Endothelial cell of umbilical vein (primary cell): Measurements from ENCODE around the gene CXCL6. TPM values are rescaled to one million over a fixed set of nuclear protein-coding genes. Genes with fewer than 3 reads are reported as not detected.

ENCODE experiments used
- BruUV-seq: library from RNA; stranded (reverse); fragments of 400-500 nt; replicated peaks from 2 replicates; lab custom pipeline; 2021; lab: Mats Ljungman, UMichigan
- CTCF ChIA-PET: fragments of 300-600, 350-600 bp; sonication (Branson Sonifier 250); formaldehyde crosslinking; loops from one replicate; lab custom pipeline; 2021; ENCODE audit warnings: antibody characterized with exemption, inconsistent platforms; lab: Charles Lee
- POLR2A ChIA-PET: fragments of 300-600, 350-600 bp; sonication (Branson Sonifier 250); formaldehyde crosslinking; loops from one replicate; lab custom pipeline; 2021; ENCODE audit warnings: antibody characterized with exemption, inconsistent platforms; lab: Charles Lee
- DNase-seq: peaks from one replicate; pipeline ENCODE4 v3.0.0-alpha.2; 2011; ENCODE audit warnings: low read depth, low spot score
- FAIRE-seq: peaks from 2 replicates; lab custom pipeline; 2011; peaks lifted over from hg19 to GRCh38; lab: Jason Lieb, UNC
- H2AFZ ChIP-seq: 2 replicates; pipeline ENCODE4 v1.6.0; 2012; ENCODE audit warnings: low read depth, low read length, control low read depth, inconsistent platforms
- H3K27ac ChIP-seq: 2 replicates; pipeline ENCODE4 v1.5.1; 2011; ENCODE audit warnings: low read depth, mild to moderate bottlenecking, control low read depth, low read length, moderate library complexity; ENCODE audit not compliant: insufficient read depth
- H3K27me3 ChIP-seq, 2 experiments: 2 replicates each; pipeline versions ENCODE4 v1.6.0 to v1.6.1; 2011; ENCODE audit warnings: low read length in 2 of 2, mixed read lengths in 1 of 2; ENCODE audit not compliant: control insufficient read depth in 2 of 2, insufficient read depth in 2 of 2
- H3K36me3 ChIP-seq, 2 experiments: 2 replicates in 1 of 2; 3 replicates in 1 of 2; pipeline ENCODE4 v1.5.1; 2011; ENCODE audit warnings: low read length in 2 of 2, mild to moderate bottlenecking in 1 of 2, moderate library complexity in 1 of 2; ENCODE audit not compliant: control insufficient read depth in 2 of 2, insufficient read depth in 2 of 2; ENCODE audit errors: extremely low read depth in 1 of 2
- H3K4me1 ChIP-seq: 3 replicates; pipeline ENCODE4 v1.5.1; 2011; ENCODE audit warnings: mild to moderate bottlenecking, low read length; ENCODE audit not compliant: control insufficient read depth, insufficient read depth; ENCODE audit errors: extremely low read depth
- H3K4me2 ChIP-seq: 2 replicates; pipeline ENCODE4 v1.6.1; 2011; ENCODE audit warnings: low read length, control low read depth, mixed read lengths; ENCODE audit not compliant: insufficient read depth
- H3K4me3 ChIP-seq, 3 experiments: fragments of 200-600 bp in 1 of 3; sonication (generic), shearing (Covaris generic) in 1 of 3; replicated peaks in 1 of 3; 2 replicates each; pipeline ENCODE4 v1.5.1; 2011 to 2016; ENCODE audit warnings: control low read depth in 3 of 3, low read length in 3 of 3, mild to moderate bottlenecking in 2 of 3, inconsistent platforms in 1 of 3, low read depth in 1 of 3, moderate library complexity in 1 of 3; ENCODE audit not compliant: insufficient read depth in 1 of 3
- H3K79me2 ChIP-seq: 2 replicates; pipeline ENCODE4 v1.6.0; 2012; ENCODE audit warnings: low read length, inconsistent platforms; ENCODE audit not compliant: control insufficient read depth, insufficient read depth
- H3K9ac ChIP-seq: replicated peaks from 2 replicates; pipeline ENCODE3; 2011; ENCODE audit warnings: low read length, control low read depth; ENCODE audit not compliant: insufficient read depth; ENCODE audit errors: extremely low read depth
- H3K9me1 ChIP-seq: replicated peaks from 3 replicates; pipeline ENCODE4 v1.6.0; 2011; ENCODE audit warnings: mild to moderate bottlenecking, low read length; ENCODE audit not compliant: control insufficient read depth, insufficient read depth; ENCODE audit errors: extremely low read depth
- H3K9me3 ChIP-seq: replicated peaks from 2 replicates; pipeline ENCODE4 v1.5.1; 2012; ENCODE audit warnings: low read length, inconsistent platforms; ENCODE audit not compliant: control insufficient read depth, insufficient read depth
- H4K20me1 ChIP-seq: replicated peaks from 2 replicates; pipeline ENCODE3; 2011; ENCODE audit warnings: mild to moderate bottlenecking, low read length; ENCODE audit not compliant: control insufficient read depth, insufficient read depth; ENCODE audit errors: extremely low read depth
- CTCF ChIP-seq, 2 donors: IDR thresholded peaks; 1 replicate in 1 of 2; 2 replicates in 1 of 2; pipeline ENCODE4 v1.5.1; 2011; ENCODE audit warnings: low read length in 2 of 2, mild to moderate bottlenecking in 2 of 2, moderate library complexity in 2 of 2, control low read depth in 1 of 2, inconsistent platforms in 1 of 2, low read depth in 1 of 2; ENCODE audit not compliant: insufficient read depth in 1 of 2; ENCODE audit errors: extremely low read depth in 1 of 2
- EZH2 ChIP-seq: IDR thresholded peaks from 2 replicates; pipeline ENCODE4 v1.6.1; 2012; ENCODE audit warnings: borderline replicate concordance, low read depth, mild to moderate bottlenecking, moderate library complexity, low read length, inconsistent platforms; ENCODE audit not compliant: severe bottlenecking
- FOS ChIP-seq: IDR thresholded peaks from 2 replicates; pipeline ENCODE4 v1.6.1; 2011; ENCODE audit warnings: mild to moderate bottlenecking, low read length, moderate library complexity, borderline replicate concordance; ENCODE audit not compliant: insufficient read depth
- GATA2 ChIP-seq: IDR thresholded peaks from 2 replicates; pipeline ENCODE4 v1.7.0; 2011; ENCODE audit warnings: low read depth, mild to moderate bottlenecking, moderate library complexity, mixed read lengths, low read length; ENCODE audit not compliant: insufficient read length, insufficient read depth
- JUN ChIP-seq: IDR thresholded peaks from 2 replicates; pipeline ENCODE4 v1.6.1; 2011; ENCODE audit warnings: borderline replicate concordance, low read depth; ENCODE audit not compliant: insufficient read length, insufficient read depth
- MYC ChIP-seq: IDR thresholded peaks from one replicate; pipeline ENCODE4 v1.6.1; 2011; ENCODE audit warnings: mild to moderate bottlenecking, low read depth, low read length
- POLR2A ChIP-seq: IDR thresholded peaks from 2 replicates; pipeline ENCODE4 v1.6.1; 2012; ENCODE audit warnings: low read depth, mild to moderate bottlenecking, control low read depth, low read length
- POLR2AphosphoS5 ChIP-seq: IDR thresholded peaks from 2 replicates; pipeline ENCODE4 v1.6.1; 2012; ENCODE audit warnings: low read depth, mild to moderate bottlenecking, control low read depth, low read length, moderate library complexity; ENCODE audit not compliant: insufficient read depth
- dilution Hi-C: fragments of 300-500 bp; cut with MboI; formaldehyde crosslinking; loops from one replicate; pipeline ENCODE4 v1.15.0; 2019; ENCODE audit warnings: low sequenced_read_pairs; ENCODE audit not compliant: extremely low pct_ligation_motif_present
- intact Hi-C: fragments of 100-400 bp; cut with micrococcal nuclease; formaldehyde crosslinking; loops from one replicate; pipeline ENCODE4 v1.10.0; 2022
- polyA plus RNA-seq, 4 experiments: library from polyadenylated mRNA; depleted of rRNA in 3 of 4; stranded (reverse) in 3 of 4; unstranded in 1 of 4; fragments of >200 nt; gene quantifications; 2 replicates each; pipeline versions ENCODE4 v1.2.1 to v1.2.3, GENCODE V29; 2011 to 2012; ENCODE audit warnings: missing spikeins in 1 of 4
- total RNA-seq: library from RNA; stranded (reverse); gene quantifications from 2 replicates; pipeline ENCODE4 v1.2.3, GENCODE V29; 2021
- TF ChIP-seq, protein P1 (sequence below): IDR thresholded peaks from 2 replicates; pipeline ENCODE4 v1.6.1; 2011; ENCODE audit not compliant: insufficient read depth, insufficient read length

CXCL6 gene
- total and polyA plus RNA-seq, 2 donors (not counting 3 experiments of a cell fraction or from before 2014, with no cell fraction given) = 0.81 to 1.2 TPM

DNA sequence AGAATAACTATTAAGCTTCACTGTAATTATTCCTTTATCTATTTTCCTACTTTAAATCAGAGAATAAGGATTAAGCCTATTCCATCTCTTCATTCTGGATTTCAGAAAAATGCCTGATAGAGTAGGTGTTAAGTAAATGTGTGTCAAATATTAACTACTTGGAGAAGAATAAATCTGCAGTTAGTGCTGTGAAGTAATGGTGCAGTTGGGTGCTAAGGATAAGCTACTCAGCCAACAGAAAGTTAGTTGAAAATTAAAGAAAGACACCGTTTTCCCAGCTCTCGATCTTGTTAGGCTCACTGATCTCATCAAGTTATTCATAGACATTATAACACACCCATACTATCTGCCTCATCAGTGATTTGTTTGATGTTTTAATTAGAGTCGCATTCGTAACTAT is 23.7 kb downstream of the CXCL6 start:
- Histone ChIP-seq H4K20me1 (no peaks in the 10 kb centered on the region), H3K9me1 (no peaks in the 10 kb centered on the region), H3K36me3 (no peaks in the 10 kb centered on the region), H3K79me2 (no peaks in the 10 kb centered on the region), H3K4me1 (peaks cover 8% of the 10 kb centered on the region), H3K27me3 (no peaks in the 10 kb centered on the region), H3K27ac (no peak overlapping the region), H3K4me3 (no peak overlapping the region), H3K9me3 (no peaks in the 10 kb centered on the region), H3K9ac (no peak overlapping the region), H2AFZ (no peak overlapping the region), H3K4me2 (no peak overlapping the region)
- no TSS peak for BruUV-seq
- FAIRE-seq (no peak), DNase-seq (no peak)
- TF ChIP-seq GATA2 (no peak), FOS (no peak), EZH2 (no peak), MYC (no peak), JUN (no peak), POLR2A (no peak), POLR2AphosphoS5 (no peak), CTCF (IDR thresholded peaks at IDR 0.05; ENCODE audit: extremely low read depth in 1 of 2, insufficient read depth in 1 of 2, low read depth in 1 of 2, low read length in 2 of 2) (no peak)
- TF ChIP-seq, protein P1, sequence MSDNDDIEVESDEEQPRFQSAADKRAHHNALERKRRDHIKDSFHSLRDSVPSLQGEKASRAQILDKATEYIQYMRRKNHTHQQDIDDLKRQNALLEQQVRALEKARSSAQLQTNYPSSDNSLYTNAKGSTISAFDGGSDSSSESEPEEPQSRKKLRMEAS = no peak
- intact Hi-C loops (loop anchor here (10.0 kb wide), 1 partner anchor 235 kb away; the partner anchor contains the start of gene CXCL2), dilution Hi-C loops (no loop called here)
- CTCF ChIA-PET = interaction anchor here (1.0 kb wide), 1 partner anchor 129 kb away, joined by 4 read pairs; no protein-coding TSS in a partner anchor
- POLR2A ChIA-PET = no interaction called here
